DOHH2 (cell line): Measurements from ENCODE around the gene TST.

Experiments
- EZH2phosphoT487 ChIP-seq: fragments of 200-600 bp; sonication (generic); IDR thresholded peaks from 2 replicates; pipeline ENCODE4 v1.6.1; 2017; ENCODE audit warnings: borderline replicate concordance, mild to moderate bottlenecking, antibody characterized with exemption, low read length, moderate library complexity, mixed read lengths
- TF ChIP-seq, protein P1 (sequence below): fragments of 200-600 bp; sonication (generic); IDR thresholded peaks from one replicate; pipeline ENCODE4 v1.5.1; 2014; ENCODE audit warnings: antibody characterized with exemption, mild to moderate bottlenecking, low read depth, low read length; ENCODE audit not compliant: poor library complexity, severe bottlenecking

DNA sequence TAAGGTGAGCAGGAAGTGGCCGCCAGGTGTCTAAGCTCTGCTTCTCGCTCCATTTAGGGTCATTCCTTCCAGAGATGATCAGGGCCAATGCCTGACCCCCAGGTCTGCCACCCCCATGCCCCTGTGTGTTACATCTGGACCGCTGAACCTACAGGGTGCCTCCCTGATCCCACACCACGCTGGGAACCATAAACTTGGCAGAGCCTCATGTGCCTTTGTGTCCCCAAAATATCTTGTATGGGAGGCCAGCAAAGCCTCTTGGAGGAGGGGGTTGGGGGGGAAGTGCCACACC is 3.7 kb downstream of the TST start:
- TF ChIP-seq, protein P1, sequence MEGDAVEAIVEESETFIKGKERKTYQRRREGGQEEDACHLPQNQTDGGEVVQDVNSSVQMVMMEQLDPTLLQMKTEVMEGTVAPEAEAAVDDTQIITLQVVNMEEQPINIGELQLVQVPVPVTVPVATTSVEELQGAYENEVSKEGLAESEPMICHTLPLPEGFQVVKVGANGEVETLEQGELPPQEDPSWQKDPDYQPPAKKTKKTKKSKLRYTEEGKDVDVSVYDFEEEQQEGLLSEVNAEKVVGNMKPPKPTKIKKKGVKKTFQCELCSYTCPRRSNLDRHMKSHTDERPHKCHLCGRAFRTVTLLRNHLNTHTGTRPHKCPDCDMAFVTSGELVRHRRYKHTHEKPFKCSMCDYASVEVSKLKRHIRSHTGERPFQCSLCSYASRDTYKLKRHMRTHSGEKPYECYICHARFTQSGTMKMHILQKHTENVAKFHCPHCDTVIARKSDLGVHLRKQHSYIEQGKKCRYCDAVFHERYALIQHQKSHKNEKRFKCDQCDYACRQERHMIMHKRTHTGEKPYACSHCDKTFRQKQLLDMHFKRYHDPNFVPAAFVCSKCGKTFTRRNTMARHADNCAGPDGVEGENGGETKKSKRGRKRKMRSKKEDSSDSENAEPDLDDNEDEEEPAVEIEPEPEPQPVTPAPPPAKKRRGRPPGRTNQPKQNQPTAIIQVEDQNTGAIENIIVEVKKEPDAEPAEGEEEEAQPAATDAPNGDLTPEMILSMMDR = no peak
- TF ChIP-seq EZH2phosphoT487 = no peak
